Tibial artery (tissue), 4 donors: Measurements from ENCODE around the gene MIA3.

Source experiments
- DNase-seq, 2 donors: peaks; one replicate each; pipeline ENCODE4 v3.0.0-alpha.2; 2019
- H3K27ac ChIP-seq, 2 donors: fragments of 200-600 bp; sonication (generic) in 1 of 2; 1 replicate in 1 of 2; 2 replicates in 1 of 2; pipeline ENCODE4 v1.5.1; 2018 to 2019; ENCODE audit warnings: mild to moderate bottlenecking in 1 of 2
- H3K27me3 ChIP-seq, 2 donors: fragments of 200-600 bp; sonication (generic) in 1 of 2; one replicate each; pipeline versions ENCODE4 v1.5.1 to v1.6.0; 2016 to 2019
- H3K36me3 ChIP-seq, 3 donors: fragments of 200-600 bp; sonication (generic) in 2 of 3; one replicate each; pipeline ENCODE4 v1.5.1; 2016 to 2019; ENCODE audit warnings: mild to moderate bottlenecking in 2 of 3
- H3K4me1 ChIP-seq, 4 donors: fragments of 200-600 bp; sonication (generic) in 2 of 4; 1 replicate in 3 of 4; 2 replicates in 1 of 4; pipeline ENCODE4 v1.5.1; 2016 to 2019
- H3K4me3 ChIP-seq, 2 donors: fragments of 200-600 bp; sonication (generic) in 1 of 2; 1 replicate in 1 of 2; 2 replicates in 1 of 2; pipeline ENCODE4 v1.5.1; 2018 to 2019; ENCODE audit warnings: mild to moderate bottlenecking in 2 of 2
- H3K9me3 ChIP-seq, 3 donors: fragments of 200-600 bp; sonication (generic) in 1 of 3; one replicate each; pipeline ENCODE4 v1.5.1; 2016 to 2019
- intact Hi-C: fragments of 100-400 bp; cut with DNase I; formaldehyde crosslinking; loops from one replicate; pipeline ENCODE4 v1.15.0; 2023; ENCODE audit warnings: low total_unique reads
- TF ChIP-seq, protein P1 (sequence below), 2 experiments: fragments of 200-600 bp in 1 of 2; fragments of 450-650 bp in 1 of 2; IDR thresholded peaks; one replicate each; pipeline ENCODE4 v1.5.1; 2017 to 2019; ENCODE audit warnings: antibody characterized with exemption in 2 of 2, mild to moderate bottlenecking in 1 of 2, moderate library complexity in 1 of 2

MIA3 gene

DNA sequence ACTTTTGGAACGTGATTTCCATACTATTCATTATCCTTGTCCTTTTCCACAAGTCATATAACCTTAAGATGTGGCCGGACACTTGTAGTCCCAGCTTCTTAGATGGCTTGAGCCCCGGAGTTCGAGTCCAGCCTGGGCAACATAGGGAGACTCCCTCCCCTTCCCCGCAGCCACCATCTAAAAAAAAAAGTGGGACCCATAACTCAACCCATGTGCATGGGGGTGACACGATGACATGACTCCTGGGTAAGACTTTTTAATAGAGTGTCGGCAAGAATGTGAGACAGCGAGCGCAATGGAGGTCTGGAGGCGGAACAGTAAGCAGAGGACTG lies 25.7 kb downstream of the MIA3 start:
- H3K36me3 ChIP-seq = peaks cover 0 to 20% (median 6%) of the 10 kb centered on the region in 3 donors
- H3K4me3 ChIP-seq = peak overlapping the region; percentile 91 to 95
- H3K9me3 ChIP-seq = no peaks in the 10 kb centered on the region
- intact Hi-C loops = loop anchor here (10.0 kb wide), 1 partner anchor 71 kb away; the partner anchor contains the start of genes AIDA and BROX
- peaks cover 0 to 15% (median 8%) of the 10 kb centered on the region in 4 donors for H3K4me1 ChIP-seq
- TF ChIP-seq, protein P1, sequence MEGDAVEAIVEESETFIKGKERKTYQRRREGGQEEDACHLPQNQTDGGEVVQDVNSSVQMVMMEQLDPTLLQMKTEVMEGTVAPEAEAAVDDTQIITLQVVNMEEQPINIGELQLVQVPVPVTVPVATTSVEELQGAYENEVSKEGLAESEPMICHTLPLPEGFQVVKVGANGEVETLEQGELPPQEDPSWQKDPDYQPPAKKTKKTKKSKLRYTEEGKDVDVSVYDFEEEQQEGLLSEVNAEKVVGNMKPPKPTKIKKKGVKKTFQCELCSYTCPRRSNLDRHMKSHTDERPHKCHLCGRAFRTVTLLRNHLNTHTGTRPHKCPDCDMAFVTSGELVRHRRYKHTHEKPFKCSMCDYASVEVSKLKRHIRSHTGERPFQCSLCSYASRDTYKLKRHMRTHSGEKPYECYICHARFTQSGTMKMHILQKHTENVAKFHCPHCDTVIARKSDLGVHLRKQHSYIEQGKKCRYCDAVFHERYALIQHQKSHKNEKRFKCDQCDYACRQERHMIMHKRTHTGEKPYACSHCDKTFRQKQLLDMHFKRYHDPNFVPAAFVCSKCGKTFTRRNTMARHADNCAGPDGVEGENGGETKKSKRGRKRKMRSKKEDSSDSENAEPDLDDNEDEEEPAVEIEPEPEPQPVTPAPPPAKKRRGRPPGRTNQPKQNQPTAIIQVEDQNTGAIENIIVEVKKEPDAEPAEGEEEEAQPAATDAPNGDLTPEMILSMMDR (IDR thresholded peaks at IDR 0.05) = no peak
- no peak for DNase-seq
- H3K27ac ChIP-seq = peak overlapping the region; percentile 89 to 93
- no peaks in the 10 kb centered on the region for H3K27me3 ChIP-seq

DNA sequence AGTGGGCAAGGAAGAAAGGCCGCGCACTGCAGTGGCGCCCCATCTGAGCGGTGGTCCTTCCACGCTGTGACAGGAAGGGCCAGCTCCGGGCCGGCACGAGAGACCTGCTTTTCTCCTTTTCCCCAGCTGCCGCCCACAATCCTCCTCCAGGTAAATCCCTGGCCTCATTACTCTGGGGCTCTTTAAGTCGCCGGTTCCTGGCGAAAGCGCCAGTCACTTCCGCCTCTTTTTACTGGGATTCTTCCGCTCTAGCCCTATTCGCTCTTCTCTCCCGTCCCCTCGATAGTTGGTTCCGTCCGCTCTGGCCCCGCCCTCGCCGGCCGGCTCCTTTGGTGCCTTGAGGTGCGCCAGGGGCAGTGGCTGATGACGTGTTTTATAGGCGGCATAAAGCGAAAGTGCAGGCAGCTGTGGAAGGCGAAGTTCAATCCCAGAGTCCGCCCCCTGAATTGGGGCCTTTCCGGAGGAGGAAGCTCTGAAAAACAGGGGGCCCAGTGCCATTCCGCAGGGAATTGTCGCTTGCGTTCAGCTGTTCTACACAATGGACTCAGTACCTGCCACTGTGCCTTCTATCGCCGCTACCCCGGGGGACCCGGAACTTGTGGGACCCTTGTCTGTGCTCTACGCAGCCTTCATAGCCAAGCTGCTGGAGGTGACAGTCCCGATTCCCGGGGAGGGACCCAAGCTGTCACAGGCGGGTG lies 26.2 kb downstream of the MIA3 start:
- peaks cover 4 to 23% (median 6%) of the 10 kb centered on the region in 3 donors for H3K36me3 ChIP-seq
- peak overlapping the region; percentile 91 to 95 for H3K4me3 ChIP-seq
- H3K4me1 ChIP-seq = peaks cover 0 to 15% (median 8%) of the 10 kb centered on the region in 4 donors
- peak; percentile 97 to 99 for DNase-seq
- no peaks in the 10 kb centered on the region for H3K27me3 ChIP-seq
- TF ChIP-seq, protein P1 (IDR thresholded peaks at IDR 0.05) = no peak
- H3K9me3 ChIP-seq = no peaks in the 10 kb centered on the region
- peak overlapping the region; percentile 89 to 93 for H3K27ac ChIP-seq
- intact Hi-C loops = loop anchor here (10.0 kb wide), 1 partner anchor 71 kb away; the partner anchor contains the start of genes AIDA and BROX

DNA sequence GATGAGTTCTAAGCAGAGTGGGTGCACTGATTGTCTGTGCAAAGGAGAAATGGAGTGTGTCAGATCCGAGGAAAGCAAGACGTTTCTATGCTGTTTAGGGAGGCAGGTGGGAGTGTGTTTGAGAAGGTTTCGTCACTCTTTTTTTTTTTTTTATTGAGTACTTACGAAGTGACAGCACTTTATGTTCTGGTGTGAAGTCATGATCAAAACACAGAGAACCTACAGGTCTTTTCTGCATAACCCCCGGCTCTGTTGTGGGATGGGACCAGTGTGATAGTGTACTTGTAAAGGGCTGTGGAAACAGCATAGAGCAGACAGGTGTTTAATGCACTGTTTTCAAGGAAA lies 26.7 kb downstream of the MIA3 start:
- TF ChIP-seq, protein P1 (IDR thresholded peaks at IDR 0.05) = no peak
- no peaks in the 10 kb centered on the region for H3K9me3 ChIP-seq
- peaks cover 0 to 15% (median 8%) of the 10 kb centered on the region in 4 donors for H3K4me1 ChIP-seq
- peak overlapping the region; percentile 91 to 95 for H3K4me3 ChIP-seq
- no peak for DNase-seq
- intact Hi-C loops = loop anchor here (10.0 kb wide), 1 partner anchor 70 kb away; the partner anchor contains the start of genes AIDA and BROX
- no peaks in the 10 kb centered on the region for H3K27me3 ChIP-seq
- peaks cover 9 to 28% (median 11%) of the 10 kb centered on the region in 3 donors for H3K36me3 ChIP-seq
- peak overlapping the region; percentile 89 to 93 for H3K27ac ChIP-seq

DNA sequence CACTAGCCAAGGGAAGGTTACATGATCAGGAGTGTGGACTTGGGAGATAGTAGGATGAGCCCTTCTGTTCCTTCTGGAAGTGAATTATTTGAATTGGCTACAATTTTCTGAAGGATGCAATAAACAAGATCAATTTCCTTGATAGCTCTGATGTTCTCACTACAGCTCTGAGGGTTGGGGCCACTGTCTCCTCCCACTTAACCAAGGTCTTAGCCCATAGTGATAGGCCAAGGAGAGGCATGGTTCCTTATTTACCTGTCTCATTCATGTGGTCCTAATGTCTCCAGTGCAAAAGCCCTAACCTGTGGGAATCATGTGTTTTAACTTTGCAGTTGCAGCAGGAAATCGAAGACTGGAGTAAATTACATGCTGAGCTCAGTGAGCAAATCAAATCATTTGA lies 34.8 kb downstream of the MIA3 start:
- intact Hi-C loops = loop anchor here (10.0 kb wide), 1 partner anchor 82 kb away; the partner anchor contains the start of gene FAM177B
- H3K36me3 ChIP-seq = peaks cover 70 to 88% (median 70%) of the 10 kb centered on the region in 3 donors
- no peak overlapping the region for H3K27ac ChIP-seq

DNA sequence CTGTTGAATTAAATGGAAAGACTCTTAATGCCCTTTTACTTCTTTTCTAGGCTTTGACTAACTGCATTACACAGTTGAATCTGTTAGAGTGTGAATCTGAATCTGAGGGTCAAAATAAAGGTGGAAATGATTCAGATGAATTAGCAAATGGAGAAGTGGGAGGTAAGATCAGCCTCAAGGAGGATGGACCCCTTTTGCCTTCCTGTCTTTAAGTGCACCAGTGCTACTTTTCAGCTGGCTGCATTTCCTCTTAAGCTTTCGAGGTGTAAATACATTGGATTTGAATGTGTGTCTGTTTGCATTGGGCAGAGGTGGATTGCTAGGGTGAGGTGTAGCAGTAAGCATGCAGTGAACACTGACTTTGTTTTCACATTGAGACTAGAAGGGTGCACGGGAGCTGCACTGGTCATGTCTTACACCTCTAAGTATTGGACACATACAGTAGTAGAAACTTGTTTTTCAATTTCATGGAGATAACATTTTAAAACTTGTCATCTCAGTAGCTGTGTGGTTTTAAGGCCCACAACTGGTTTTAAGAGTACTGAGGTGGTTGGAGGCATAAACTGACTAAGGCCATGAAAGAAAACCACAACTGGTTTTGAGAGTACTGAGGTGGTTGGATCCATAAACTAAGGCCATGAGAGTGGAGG lies 35.4 kb downstream of the MIA3 start:
- Histone ChIP-seq H3K27ac (no peak overlapping the region), H3K36me3 (peaks cover 76 to 90% (median 77%) of the 10 kb centered on the region in 3 donors), H3K4me3 (no peak overlapping the region), H3K9me3 (no peaks in the 10 kb centered on the region), H3K4me1 (no peaks in the 10 kb centered on the region), H3K27me3 (no peaks in the 10 kb centered on the region)
- TF ChIP-seq, protein P1 (IDR thresholded peaks at IDR 0.05) = no peak
- intact Hi-C loops = loop anchor here (10.0 kb wide), 1 partner anchor 81 kb away; the partner anchor contains the start of gene FAM177B
- no peak for DNase-seq

More for the DNA sequence above, 34.8 kb downstream of the MIA3 start:
- TF ChIP-seq, protein P1 (IDR thresholded peaks at IDR 0.05) = no peak
- no peaks in the 10 kb centered on the region for H3K4me1 ChIP-seq
- H3K4me3 ChIP-seq = no peak overlapping the region
- H3K27me3 ChIP-seq = no peaks in the 10 kb centered on the region
- no peak for DNase-seq
- no peaks in the 10 kb centered on the region for H3K9me3 ChIP-seq
